ENCODE results near the gene RHOA.

GRCh38 chr3:49401766-49402165 lies 10.0 kb downstream of the RHOA start:
- no peak for TF ChIP-seq CTCF (IDR thresholded peaks at IDR 0.05)
- no peak for TF ChIP-seq POLR2A (IDR thresholded peaks at IDR 0.05; ENCODE audit: low read length)
- TF ChIP-seq RCOR1 (IDR thresholded peaks at IDR 0.05; ENCODE audit: low read depth, low read length): no peak
- TF ChIP-seq RFX5 (IDR thresholded peaks at IDR 0.05): no peak
- no peak for TF ChIP-seq POLR2AphosphoS2 (conservative IDR thresholded peaks at IDR 0.05; ENCODE audit: low read length)
- no peak for TF ChIP-seq ZFP36 (IDR thresholded peaks at IDR 0.05; ENCODE audit: borderline replicate concordance, partially characterized antibody)
- TF ChIP-seq PHF8 (IDR thresholded peaks at IDR 0.05; ENCODE audit: borderline replicate concordance, low read depth): no peak
- no peak for TF ChIP-seq CEBPB (IDR thresholded peaks at IDR 0.05)
- TF ChIP-seq MYC (IDR thresholded peaks at IDR 0.05; ENCODE audit: borderline replicate concordance, low read length): no peak
- no peak for TF ChIP-seq USF2 (IDR thresholded peaks at IDR 0.05)
- no peak for TF ChIP-seq MAX (IDR thresholded peaks at IDR 0.05)
